Suppressor macrophage treated with lipopolysaccharide for 1 hour (primary cell): ENCODE measurements around the gene KRT37.
A peak's percentile ranks its signal among the peaks of the same experiment; 100 is the strongest.

Source experiments
- DNase-seq, 3 donors: peaks; one replicate each; pipeline ENCODE4 v3.0.0-alpha.2; 2020 to 2022

The KRT37 gene

DNA sequence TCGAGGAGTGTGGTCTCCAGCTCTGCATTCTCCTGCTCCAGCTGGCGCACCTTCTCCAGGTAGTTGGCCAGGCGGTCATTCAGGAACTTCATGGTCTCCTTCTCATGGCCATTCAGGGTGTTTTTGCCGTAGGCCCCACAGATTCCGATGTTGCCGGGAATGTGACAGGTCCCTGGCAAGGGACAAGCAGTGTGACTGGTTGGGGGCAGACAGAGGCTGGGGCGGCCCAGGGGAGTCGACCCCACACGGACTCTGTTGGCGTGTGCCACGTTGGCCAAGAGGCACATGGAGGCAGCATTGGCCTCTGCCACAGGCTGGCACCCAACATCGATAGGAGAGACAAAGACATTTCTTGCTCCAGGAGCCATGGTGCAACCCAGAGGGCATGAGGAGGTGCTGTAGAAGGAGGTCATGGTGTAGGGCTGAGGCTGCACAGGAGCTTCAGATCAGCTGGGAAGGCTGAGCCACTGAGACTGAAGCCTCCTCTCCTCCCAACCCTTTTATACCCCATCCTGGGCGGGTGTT, at the start of gene KRT37:
Gene KRT37 (minus strand): TSS at position 475 of the 525 bp plus-strand sequence. CDS start 62 bp downstream, at position 413.
- no peak for DNase-seq

DNA sequence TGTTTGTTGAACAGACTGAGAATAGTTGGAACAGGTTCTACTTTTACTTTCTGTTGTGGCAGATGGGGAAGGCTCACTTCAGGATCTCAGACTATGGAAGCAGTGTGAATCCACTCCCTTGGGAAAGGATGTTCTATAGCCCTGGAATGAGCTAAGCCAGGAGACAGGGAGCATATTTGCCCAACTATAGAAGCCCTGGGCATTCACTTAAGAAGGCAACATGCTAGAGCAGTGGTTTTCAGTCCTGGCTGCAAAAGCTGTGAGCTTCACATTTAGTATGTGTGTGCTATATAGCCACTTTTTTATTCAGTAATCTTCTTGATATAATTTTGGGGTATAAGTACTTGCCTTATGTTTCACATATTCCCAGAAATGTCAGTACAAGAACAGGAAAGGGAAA, 44.0 kb upstream of the KRT37 start:
- DNase-seq: no peak

DNA sequence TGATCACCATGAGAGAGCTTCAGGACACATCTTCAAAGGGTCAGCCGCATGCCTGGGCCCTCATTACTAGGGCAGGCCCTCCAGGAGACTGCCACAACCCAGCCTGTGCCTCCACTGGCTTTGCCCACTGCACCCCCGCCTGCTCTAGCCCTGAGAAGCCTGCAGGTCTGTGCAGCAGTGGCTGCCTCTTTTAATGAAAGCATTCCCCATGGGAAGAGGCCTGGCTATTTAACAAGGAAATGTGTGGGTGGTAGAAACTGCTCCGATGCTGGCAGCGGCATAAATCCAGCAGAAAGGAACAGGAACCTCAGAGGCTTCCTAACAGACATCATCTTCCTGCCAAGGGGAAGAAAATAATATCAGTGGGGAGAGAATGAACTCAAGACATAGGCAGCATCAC, 43.2 kb upstream of the KRT37 start:
- DNase-seq: no peak

DNA sequence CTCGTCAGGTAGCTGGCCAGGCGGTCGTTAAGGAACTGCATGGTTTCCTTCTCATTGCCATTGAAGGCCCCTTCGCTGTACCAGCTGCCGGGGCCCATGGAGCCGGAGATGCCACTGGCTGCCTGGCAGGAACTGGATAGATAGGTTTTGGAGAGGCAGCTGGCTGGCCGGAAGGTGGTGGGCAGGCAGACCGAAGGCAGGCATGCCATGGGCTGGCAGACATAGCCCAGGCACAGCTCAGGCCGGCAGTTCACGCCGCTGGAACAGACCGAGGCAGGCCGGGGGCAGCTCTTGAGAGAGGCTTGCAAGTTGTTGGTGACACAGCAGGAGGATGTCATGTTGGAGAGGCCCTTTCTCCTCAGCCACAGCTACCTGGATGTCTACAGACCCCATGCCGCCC, 42.6 kb upstream of the KRT37 start, which contains the start of gene KRT32:
Gene KRT32 (minus strand): TSS at position 399 of the 400 bp plus-strand sequence. CDS start 61 bp downstream, at position 338.
- no peak for DNase-seq

DNA sequence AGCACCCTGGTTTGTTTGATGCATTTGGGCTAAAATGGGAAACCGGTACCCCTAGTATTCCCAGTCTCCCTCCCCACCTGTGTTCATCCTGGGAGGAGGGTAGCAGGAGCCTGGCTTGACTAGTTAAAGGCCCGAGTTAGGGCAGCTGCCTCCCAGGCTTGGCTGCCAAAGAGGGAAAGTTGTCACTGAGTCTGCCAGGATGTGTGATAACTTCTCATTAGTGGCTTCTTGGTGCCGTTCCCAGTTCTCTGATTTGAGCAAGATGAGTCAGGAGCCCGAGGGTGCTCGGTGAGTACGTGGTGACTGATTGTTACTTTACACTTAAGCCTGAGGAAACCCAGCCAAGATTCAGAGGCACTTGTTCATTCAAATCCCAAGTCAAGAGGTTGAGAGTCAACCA, 40.3 kb upstream of the KRT37 start:
- DNase-seq: peak; percentile 37 to 60 (median 59)

DNA sequence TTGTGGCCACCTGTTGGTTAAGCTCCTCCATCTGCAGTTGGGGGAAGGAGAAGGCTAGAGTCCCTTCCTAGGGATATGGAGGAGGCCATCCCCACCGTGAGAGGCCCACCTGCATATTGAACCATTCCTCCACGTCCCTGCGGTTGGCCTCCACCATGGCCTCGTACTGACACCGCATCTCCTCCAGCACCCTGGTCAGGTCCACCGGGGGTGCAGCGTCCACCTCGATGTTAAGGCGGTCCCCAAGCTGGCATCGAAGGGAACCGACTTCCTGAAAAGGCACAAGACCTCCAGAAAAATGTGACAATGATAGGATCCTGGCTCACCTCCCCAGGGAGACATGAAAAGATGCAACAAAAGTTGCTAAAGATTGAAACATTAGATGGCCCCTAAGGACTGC, 39.8 kb upstream of the KRT37 start:
- no peak for DNase-seq

DNA sequence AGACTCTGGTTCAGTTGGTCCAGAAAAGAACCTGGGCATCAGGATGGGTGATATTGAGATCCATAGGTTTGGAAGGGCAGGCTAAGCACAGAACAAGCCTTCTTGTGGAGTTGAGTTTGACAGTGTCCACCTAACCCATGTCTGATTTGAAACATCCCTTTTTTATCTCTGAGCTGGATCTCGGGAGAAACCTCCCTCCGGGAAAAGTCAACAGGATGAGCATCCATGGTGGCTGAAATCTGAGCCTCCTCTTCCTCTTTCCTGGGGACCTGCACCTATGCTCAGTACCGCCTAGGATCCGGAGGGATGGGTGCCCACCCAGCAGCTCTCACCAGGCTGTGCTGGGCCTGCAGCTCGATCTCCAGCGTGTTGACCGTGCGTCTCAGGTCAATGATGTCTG, 39.4 kb upstream of the KRT37 start:
- no peak for DNase-seq

DNA sequence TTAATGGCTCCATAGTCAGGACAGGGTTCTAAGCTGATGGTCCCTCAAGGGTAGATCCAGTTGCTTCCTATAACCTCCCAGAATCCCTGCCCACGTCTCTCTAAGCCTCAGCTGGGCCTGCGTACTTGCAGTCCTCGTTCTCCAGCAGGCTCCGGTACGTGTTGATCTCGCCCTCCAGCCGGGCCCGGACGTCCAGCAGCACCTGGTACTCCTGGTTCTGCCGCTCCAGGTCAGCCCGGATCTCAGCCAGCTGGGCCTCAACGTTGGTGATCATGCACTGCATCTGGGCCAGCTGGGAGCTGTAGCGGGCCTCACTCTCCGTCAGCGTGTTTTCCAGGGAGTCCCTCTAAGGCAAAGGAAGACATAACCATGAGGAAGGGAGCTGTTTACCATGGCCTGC, 38.3 kb upstream of the KRT37 start:
- no peak for DNase-seq

DNA sequence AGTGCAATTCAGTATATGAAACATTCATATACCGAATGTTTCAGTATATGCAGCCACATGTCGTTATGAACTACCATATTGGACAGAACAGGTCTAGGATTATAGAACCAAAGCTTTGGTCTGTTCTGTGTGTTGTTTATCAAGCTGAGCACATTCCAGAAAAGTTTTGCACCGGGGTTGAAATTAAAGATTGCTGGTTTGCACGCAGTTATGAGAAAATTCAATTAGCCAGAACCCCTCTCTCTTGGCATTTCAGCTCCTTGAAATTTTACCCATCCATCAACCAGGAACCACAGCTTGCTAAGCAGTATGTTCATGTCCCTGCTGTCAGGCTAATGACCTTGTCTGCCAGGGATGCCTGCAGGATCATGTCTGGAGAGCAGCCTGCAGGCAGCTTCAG, 33.3 kb upstream of the KRT37 start:
- no peak for DNase-seq

DNA sequence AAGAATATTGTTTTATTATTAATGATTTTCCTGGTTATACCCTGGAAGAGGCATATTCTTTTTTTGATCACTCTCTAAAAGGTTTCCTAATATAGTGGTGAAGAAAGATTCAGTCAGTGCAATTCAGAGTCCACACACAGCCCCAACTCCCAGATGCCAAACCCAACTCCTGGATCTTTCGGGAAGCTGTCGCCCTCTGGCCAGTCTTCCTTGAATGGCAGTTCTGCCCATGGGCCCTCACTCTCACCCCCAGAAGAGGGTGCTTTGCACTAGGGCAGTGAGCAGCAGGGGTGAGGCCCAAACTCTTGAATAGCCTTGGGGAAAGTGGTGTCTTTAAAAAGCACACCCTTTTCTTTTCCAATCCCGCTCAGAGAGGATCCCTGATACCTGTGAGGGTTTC, 31.8 kb upstream of the KRT37 start:
- DNase-seq: no peak

DNA sequence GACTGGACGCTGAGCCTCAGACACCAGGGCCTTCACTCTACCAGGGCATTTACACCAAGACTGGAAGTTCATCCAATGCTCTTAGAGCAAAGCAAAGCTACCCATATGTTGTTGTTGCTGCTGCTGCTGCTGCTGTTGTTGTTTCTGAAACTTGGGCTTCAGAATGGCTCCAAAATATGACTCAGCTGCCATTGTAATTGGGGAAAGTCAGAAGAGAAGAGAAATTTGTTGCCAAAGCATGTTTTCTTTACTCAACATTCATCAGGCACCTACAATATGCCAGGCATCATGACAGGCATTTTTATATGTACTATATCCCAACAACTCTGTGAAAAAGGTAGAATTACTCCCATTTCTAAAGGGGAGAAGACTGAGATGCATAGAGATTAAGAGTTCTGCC, 30.9 kb upstream of the KRT37 start:
- DNase-seq: peak in 1 of 3 donors; percentile 10

DNA sequence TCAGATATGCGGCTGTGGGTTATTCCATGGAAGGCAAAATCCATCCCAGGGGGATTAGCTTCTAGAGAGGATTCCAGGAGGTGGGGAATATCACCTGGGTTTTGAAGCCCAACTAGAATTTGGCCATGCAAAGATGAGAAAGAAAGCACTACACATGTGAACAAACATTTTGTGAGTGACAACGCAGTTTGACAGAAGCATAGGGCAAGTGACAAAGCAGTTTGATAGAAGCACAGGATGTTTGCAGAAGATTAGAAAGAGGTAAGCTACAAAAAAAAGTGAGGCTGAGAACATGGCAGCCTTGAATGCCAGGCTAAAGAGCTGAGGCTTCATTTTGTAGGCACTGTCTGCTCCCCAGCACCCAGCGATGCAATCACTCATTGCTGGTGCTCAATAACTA, 28.7 kb upstream of the KRT37 start:
- DNase-seq: no peak

DNA sequence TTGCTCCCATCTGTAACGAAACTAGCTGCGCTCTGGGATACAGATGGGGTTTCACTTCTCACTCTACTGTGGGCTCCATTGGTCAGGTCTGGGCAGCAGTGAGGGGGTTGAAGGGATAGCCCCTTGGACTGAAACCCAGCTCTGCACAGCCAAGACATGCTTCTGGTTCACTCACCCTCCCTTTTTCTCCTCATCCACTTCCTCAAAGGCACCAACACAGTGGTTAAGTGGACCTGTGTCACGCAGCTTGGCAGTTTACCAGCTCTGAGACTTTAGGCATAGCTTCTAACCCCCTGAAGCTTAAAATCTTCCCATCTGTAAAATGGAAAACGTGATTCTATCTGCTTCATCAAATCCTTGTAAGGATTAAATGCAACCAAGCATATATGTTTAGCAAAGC, 27.9 kb upstream of the KRT37 start:
- peak; percentile 19 to 39 (median 21) for DNase-seq

DNA sequence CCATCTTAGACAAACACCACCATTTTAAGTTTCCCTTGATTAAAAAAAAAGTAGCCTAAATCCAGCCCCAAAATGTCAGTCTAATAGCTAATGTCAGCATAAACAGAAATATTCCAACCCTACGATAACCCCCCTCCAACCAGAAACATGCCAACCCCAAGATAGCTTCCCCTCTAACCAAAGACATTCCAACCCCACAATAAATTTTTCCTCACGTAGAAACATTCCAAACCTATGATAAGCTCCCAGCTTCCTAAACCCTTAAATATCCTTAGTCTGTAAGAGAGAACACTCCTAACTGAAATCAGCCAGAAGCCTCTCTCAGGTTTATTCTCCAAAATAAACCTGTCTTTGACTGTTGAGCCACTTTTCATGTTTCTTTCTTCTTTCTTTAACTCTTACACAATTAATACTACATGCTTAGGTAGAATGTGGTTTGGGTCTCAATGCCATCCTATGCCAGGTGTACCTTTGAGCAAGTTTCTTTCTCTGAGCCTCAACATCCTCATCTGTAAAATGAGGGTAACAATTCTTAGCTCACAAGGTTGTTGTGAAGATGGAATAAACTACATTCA, 26.9 kb upstream of the KRT37 start:
- DNase-seq: no peak

DNA sequence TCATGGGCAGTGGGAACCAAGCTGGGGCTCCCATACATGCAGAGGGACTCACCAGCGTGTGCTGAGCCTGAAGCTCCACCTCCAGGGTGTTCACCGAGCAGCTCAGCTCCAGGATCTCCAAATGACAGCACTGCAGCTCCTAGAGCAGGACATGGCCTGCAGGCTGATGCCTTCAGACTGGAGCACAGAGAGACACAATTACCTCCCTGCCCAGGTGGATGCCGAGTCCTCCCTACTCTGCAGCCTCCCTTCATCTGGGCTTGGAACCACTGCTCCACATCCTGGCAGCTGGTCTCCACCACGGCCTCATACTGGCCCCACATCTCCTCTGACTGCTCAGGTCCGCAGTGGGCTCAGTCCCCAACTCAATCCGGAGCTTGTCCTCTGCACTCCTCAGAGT, 24.6 kb upstream of the KRT37 start:
- DNase-seq: no peak

DNA sequence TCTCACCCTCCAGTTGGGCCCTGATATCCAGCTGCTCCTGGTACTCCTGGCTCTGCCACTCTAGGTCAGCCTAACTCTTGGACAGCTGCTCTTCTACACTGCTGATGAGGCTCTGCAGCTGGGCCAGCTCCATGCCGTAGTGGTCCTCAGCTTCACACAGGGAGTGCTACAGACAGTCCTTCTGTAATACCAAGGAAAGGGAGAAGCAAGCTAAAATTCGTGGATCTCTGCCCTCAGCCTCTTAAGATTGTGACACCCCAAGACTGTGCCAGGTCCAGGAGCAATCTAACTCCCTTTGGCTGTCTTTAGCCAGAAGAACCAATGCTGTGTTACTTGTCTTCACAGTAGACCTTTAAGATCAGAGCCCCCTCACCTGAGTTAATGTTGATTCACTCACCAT, 24.1 kb upstream of the KRT37 start:
- DNase-seq: no peak

DNA sequence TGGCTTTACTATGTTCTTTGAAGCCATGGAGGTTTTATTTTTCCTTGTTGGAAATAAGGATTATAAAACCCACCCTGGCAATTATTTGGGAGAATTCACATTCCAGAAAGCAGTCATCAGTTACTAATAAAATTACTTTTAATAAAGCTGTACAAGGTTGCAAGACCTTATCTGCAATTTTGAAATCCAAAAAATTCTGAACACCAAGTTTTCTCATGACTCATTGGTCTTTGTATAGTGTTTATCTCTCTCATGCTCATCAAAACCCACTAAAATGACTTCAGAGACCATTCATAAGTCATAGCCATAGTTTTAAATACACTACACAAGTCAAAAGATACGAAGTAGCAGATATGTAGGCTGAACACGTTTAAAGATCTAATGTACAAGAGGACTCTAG, 22.4 kb upstream of the KRT37 start:
- peak in 2 of 3 donors; percentile 23 to 27 for DNase-seq

DNA sequence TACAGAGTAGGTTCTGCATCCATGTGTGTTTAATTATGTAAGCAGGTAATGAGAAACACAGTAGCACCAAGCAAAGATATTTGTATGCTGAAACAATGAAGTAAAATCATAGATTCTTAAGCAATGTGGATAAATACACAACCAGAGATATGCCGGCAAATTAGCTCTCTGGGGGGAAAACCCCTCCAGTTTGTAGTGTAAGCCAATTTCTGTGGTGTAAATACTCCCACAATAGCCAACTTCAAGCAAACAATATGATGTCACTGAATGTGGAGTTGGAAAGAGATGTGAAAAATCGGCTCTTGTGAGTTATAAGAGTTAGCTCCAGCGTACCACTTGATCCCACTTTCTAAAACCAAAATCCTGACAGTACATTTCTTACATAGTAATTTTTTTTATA, 20.3 kb upstream of the KRT37 start:
- no peak for DNase-seq

DNA sequence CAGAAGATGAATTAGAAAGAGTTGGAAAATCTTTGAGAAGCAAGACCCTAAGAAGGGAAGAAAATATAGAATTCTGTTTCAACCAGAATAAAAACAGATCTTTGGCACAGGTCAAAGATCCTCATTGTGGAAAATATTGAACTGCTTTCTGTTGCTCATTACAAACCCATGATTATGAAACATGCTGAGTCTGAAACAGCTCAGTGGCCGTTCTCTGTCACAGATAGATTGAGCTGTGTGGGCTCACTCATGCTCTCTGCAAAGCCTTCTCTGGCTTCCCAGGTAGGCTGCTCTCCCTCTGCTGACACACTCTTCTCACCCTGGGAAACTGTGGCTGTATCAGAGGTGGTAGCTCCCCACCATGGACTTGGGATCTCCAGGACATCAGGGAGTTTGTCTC, 19.8 kb upstream of the KRT37 start:
- DNase-seq: peak in 1 of 3 donors; percentile 12

DNA sequence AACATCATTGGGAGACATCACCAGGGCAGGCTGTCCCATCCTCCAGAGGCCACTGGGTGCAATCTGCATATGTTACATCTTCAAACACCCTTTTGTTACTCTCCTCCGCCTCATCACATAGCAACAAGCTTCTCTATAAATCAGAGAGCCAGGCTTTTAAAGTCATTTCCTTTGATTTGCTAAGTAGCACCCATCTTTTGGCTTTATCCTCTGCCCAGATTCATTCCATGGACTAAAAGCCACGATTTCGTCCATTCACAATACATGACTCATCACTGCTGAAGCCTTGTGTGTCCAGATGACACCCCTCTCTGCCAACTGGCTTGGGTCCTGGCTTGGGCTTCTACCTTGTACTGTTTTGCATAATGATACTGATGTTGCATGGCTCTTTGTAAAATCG, 18.4 kb upstream of the KRT37 start:
- peak in 1 of 3 donors; percentile 6 for DNase-seq

DNA sequence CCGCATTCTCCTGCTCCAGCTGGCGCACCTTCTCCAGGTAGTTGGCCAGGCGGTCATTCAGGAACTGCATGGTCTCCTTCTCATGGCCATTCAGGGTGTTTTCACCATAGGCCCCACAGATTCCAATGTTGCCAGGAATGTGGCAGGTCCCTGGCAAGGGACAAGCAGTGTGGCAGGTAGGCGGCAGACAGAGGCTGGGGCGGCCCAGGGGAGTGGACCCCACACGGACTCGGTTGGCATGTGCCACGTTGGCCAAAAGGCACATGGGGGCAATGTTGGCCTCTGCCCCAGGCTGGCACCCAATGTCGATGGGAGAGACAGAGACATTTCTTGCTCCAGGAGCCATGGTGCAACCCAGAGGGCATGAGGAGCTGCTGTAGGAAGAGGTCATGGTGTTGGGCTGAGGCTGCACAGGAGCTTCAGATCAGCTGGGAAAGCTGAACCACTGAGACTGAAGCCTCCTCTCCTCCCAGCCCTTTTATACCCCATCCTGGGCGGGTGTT, 16.2 kb upstream of the KRT37 start, which contains the start of gene KRT38:
Gene KRT38 (minus strand): TSS at position 453 of the 503 bp plus-strand sequence. CDS start 62 bp downstream, at position 391.
- DNase-seq: no peak

DNA sequence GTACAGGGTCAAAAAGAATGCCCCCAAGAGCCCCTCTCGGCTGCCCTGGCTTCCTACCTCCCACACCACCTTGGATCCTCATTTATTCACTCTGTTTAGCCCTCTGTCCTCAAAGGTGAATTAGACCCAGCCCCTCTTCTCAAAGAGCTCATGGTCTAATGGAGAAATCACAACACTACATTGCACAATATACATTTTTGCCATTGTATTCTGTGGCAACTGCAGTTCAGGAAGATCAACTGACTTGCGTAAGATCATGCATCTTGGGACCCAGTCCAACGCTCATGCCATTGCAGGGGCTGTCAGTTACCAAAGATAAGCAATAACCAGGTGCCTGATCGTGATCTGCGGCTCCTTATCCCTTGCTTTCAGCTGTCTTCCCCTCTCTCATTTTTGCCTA, 15.0 kb upstream of the KRT37 start:
- peak in 1 of 3 donors; percentile 25 for DNase-seq

DNA sequence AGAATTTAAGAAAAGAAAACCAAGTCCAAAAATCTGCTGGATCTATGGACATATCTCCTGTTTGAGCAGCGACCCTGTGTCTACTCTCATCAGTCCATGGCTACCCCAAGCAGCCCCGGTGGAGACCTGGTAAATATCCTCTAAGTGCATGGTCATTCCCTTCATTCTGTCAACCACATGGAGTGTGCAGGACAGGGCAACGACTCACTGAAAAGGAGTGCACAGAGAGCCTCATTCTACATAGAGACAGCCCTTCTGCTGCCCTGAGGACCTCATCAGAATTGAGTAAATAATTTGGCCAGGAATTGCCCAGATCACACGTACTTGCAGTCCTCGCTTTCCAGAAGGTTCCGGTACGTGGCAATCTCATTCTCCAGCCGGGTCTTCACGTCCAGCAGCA, 13.4 kb upstream of the KRT37 start:
- DNase-seq: no peak

DNA sequence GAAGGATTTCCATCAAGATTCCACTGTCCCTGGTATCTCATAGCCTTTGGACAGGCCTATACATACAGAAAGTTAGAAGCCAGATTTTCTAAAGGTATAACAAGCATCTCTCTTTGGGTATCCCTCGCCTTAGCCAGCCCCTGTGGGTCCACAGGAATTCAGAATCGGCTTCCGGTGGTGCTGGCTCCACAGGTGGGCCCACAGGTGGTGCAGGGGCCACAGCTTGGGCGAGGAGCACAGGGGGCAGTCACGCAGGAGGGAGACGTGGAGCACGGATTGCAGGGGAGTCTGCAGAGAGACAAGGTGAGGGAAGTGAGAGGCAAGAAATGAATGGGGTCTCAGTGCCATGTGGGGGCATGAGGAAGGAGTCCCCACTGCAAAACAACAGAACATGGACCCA, 12.9 kb upstream of the KRT37 start:
- DNase-seq: no peak

DNA sequence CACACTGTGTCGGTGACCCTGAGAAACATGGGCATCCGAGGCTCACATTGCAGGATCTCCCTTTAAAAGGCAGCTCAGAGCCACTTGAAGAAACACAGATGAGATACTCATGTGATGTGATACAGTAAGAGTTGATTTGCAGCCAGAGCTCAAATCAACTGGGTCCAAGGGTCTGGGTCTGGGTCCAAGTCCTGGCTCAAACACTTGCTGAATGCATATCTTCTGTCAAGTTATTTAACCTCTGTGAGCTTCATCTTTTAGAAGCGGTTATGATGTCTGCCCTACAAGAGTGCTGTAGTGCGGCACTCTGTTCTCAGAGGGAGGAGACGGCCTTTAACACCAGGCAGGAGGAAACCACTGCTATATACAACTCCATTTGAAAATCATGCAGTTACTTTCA, 10.0 kb upstream of the KRT37 start:
- no peak for DNase-seq
